ENCODE data around the gene CLHC1. TPM values are rescaled to one million over a fixed set of nuclear protein-coding genes. Genes with fewer than 3 reads are reported as not detected.
A peak's percentile ranks its signal among the peaks of the same experiment; 100 is the strongest.

CLHC1 gene
- polyA plus RNA-seq, 1 of the 3 experiments (the other 2 are of a cell fraction) = 3.8 TPM

- H3K27me3 ChIP-seq (ENCODE audit: insufficient read depth) = no peaks in the 10 kb centered on the region
- POLR2A ChIA-PET = no interaction called here
- H3K27ac ChIP-seq (ENCODE audit: low read depth in 2 of 2, low read length in 1 of 2) = peak overlapping the region in 1 of 2 experiments; percentile 88; a peak in 1 of 4 replicates
- WGBS (ENCODE audit: low lambda C conversion rate) = 93% methylated on average over 5 of the region's 5 CpGs
- no peaks in the 10 kb centered on the region for H3K36me3 ChIP-seq (replicated peaks in 1 of 2; ENCODE audit: control insufficient read depth in 1 of 2, insufficient read depth in 2 of 2, low read length in 1 of 2)
- no peak overlapping the region for H3K9ac ChIP-seq
- no peak overlapping the region for H2AFZ ChIP-seq (ENCODE audit: low read depth)
- peaks cover 4 to 21% of the 10 kb centered on the region in 2 experiments; a peak in 2 of 4 replicates for H3K4me1 ChIP-seq (ENCODE audit: control insufficient read depth in 1 of 2, insufficient read depth in 2 of 2, low read depth in 1 of 2, low read length in 1 of 2)
- H3K9me2 ChIP-seq = no peaks in the 10 kb centered on the region
- CTCF ChIA-PET = no interaction called here
- DNase-seq = no peak
- peaks cover 6% of the 10 kb centered on the region for H3F3A ChIP-seq (replicated peaks; ENCODE audit: insufficient read depth)
- H3K79me2 ChIP-seq (ENCODE audit: insufficient read depth) = no peaks in the 10 kb centered on the region
- no peaks in the 10 kb centered on the region for H4K20me1 ChIP-seq (ENCODE audit: insufficient read depth)
- no peak overlapping the region for H3K4me3 ChIP-seq (ENCODE audit: low read depth in 2 of 2, low read length in 1 of 2)
- H3K4me2 ChIP-seq = no peak overlapping the region
- TF ChIP-seq, protein P1, sequence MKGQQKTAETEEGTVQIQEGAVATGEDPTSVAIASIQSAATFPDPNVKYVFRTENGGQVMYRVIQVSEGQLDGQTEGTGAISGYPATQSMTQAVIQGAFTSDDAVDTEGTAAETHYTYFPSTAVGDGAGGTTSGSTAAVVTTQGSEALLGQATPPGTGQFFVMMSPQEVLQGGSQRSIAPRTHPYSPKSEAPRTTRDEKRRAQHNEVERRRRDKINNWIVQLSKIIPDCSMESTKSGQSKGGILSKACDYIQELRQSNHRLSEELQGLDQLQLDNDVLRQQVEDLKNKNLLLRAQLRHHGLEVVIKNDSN (IDR thresholded peaks at IDR 0.05; ENCODE audit: borderline replicate concordance, low read depth) = no peak
- TF ChIP-seq, protein P2, sequence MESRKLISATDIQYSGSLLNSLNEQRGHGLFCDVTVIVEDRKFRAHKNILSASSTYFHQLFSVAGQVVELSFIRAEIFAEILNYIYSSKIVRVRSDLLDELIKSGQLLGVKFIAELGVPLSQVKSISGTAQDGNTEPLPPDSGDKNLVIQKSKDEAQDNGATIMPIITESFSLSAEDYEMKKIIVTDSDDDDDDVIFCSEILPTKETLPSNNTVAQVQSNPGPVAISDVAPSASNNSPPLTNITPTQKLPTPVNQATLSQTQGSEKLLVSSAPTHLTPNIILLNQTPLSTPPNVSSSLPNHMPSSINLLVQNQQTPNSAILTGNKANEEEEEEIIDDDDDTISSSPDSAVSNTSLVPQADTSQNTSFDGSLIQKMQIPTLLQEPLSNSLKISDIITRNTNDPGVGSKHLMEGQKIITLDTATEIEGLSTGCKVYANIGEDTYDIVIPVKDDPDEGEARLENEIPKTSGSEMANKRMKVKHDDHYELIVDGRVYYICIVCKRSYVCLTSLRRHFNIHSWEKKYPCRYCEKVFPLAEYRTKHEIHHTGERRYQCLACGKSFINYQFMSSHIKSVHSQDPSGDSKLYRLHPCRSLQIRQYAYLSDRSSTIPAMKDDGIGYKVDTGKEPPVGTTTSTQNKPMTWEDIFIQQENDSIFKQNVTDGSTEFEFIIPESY (IDR thresholded peaks at IDR 0.05; ENCODE audit: borderline replicate concordance, low read depth) = no peak
- TF ChIP-seq FOXM1 (IDR thresholded peaks at IDR 0.05; ENCODE audit: low read depth) = no peak
- no peak for TF ChIP-seq RXRA (IDR thresholded peaks at IDR 0.05; ENCODE audit: borderline replicate concordance, low read depth)
- TF ChIP-seq CTCF (IDR thresholded peaks at IDR 0.05) = no peak
- no peak for TF ChIP-seq TEAD4 (IDR thresholded peaks at IDR 0.05; ENCODE audit: borderline replicate concordance, insufficient read depth)
- TF ChIP-seq FOSL2 (IDR thresholded peaks at IDR 0.05; ENCODE audit: borderline replicate concordance, low read depth) = no peak
- TF ChIP-seq YY1 (IDR thresholded peaks at IDR 0.05; ENCODE audit: low read depth) = no peak
- no peak for TF ChIP-seq JUND (IDR thresholded peaks at IDR 0.05)
- TF ChIP-seq EZH2phosphoT487 (IDR thresholded peaks at IDR 0.05; ENCODE audit: borderline replicate concordance, low read depth) = no peak
- no peak for TF ChIP-seq GABPA (IDR thresholded peaks at IDR 0.05; ENCODE audit: low read depth)
- no peak for TF ChIP-seq RCOR1 (IDR thresholded peaks at IDR 0.05; ENCODE audit: low read length)
- TF ChIP-seq MAX (IDR thresholded peaks at IDR 0.05; ENCODE audit: low read depth) = no peak
- no peak for TF ChIP-seq IRF3 (IDR thresholded peaks at IDR 0.05; ENCODE audit: low read depth, low read length)
- no peak for TF ChIP-seq MXI1 (IDR thresholded peaks at IDR 0.05; ENCODE audit: low read depth, low read length)
- TF ChIP-seq ELF1 (IDR thresholded peaks at IDR 0.05) = no peak
- no peak for TF ChIP-seq FOXJ3 (CRISPR knock-in tag; IDR thresholded peaks at IDR 0.05)
- no peaks in the 10 kb centered on the region for H3K9me3 ChIP-seq
Observed at GRCh38 chr2:55147041-55147440, 85.1 kb downstream of the CLHC1 start.

Measured in SK-N-SH (cell line).